HG03439 (cell line): ENCODE data around the gene NDST1.
"Not testable (repeated sequence)": the region's sequence is repeated elsewhere in the genome, so short reads cannot be mapped to it uniquely, and the experiment has no call there.

ENCODE experiments used
- ATAC-seq: cut with Tn5 transposase; IDR thresholded peaks from one replicate; pipeline ENCODE4 v1.9.1; 2021; ENCODE audit warnings: mild to moderate bottlenecking, moderate library complexity; ENCODE audit not compliant: unreplicated experiment

The NDST1 gene

DNA sequence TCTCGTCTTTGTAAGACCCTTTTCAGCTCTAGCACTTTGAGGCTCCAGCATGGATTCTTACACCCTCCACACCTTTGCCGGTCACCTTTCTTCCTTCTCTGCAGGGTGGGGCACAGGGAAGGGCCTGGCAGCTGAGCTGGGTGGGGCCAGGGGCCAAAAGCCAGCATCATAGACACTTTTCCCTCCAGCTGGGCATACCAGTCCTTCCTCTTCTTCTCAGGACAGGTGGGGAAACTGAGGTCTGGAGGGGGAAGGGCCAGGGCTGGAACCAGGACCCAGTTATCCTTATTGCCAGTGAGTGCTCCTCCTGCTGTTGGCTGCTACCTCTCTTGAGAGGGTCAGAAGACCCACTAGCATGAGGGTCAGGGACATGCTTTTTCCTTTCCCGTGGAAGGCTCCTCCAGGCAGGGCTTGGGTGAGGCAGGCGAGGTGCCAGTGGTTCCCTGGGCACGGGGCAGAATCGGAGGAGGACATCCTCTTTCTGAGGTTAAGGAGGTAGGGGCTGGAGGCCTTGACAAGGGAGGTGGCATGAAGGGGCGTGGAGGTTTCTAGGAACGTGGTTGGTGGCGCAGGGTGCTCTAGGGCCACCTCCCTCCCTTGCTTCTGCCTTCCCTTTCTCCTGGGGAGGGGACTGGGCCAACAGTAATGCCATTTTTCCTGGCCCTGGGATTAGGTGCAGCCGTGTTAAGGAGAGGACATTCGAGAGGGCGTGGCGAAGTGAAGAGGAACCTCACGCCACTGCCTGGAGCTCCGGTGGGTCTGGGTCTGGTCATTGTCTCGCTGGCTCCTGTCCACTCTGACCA, at the start of gene NDST1:
Gene NDST1, plus strand, starts transcription at position 658 of the 803 bp plus-strand sequence. CDS start 13,124 bp downstream, outside the sequence.
- no peak for ATAC-seq

DNA sequence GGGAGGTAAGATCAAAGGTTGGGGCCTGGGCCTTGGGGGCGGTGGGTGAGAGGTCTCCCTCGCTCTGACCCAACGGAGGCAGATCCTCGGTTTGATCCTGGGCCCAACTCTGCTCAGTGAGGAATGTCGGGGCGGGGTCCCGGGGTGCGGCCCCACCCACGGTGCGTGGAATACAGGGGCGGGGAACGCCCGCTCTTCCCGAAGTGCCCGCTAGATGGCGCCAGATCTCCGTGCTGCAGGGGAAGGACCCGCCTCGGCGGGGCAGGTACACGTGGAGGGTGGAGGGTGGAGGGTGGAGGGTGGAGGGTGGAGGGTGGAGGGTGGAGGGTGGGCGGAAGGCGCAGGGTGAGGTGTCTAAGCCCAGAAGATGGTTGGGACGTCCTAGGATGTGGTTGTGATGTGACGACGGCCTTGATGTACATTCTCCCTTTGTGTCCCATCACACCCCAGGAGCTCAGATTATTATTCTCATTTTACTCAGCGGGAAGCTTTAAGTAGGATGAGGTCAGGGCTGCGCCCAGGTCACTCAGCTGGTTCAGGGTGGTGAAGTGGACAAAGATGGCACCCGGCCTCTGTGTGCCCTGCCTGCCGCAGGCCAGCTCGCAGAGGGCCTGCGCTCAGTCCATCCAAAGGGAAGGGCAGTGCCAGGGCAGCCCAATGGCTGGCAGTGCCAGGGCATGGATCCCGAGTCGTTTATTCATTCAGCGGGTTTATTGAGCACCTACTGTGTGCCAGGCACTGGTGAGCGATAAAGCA, 49.0 kb upstream of the NDST1 start:
- ATAC-seq: peak; percentile 64

DNA sequence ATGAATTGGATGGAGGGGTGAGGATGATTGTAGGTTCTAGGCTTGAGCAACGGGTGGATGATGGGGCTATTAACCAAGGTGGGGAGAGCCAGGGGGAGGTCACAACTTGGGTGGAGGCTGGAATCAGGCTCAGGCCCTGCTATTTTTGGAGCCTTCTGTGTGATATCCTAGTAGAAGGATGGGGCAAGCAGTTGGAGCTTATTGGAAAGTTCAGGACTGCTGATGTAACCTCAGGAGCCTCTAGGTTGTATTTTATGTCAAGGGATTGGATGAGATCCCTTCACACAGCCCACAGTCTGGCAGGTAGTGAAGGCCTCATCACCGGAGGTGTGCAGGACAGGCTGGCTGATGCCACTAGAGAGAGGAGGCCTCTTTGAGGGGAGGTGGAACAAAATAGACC, 47.1 kb upstream of the NDST1 start:
- ATAC-seq: no peak

DNA sequence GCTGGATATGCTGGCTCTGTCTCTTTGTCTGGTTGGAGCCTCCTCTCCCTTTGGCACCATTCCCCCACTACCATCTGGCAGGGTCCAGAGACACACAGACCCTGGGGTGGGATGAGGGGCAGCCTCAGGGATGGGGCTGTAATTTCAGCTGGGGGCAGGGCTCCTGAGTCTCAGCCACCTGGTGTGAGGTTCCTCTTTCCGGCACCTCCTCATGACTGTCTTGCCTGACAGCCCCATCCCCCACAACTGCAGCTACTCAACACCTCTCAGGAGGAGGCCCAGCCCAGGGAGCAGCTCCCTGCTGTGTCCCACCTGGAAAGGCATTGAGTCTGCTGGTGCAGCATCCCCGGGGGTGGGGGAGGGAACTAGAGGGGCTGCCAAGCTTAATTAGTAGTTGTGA, 46.7 kb upstream of the NDST1 start:
- ATAC-seq: peak; percentile 65

DNA sequence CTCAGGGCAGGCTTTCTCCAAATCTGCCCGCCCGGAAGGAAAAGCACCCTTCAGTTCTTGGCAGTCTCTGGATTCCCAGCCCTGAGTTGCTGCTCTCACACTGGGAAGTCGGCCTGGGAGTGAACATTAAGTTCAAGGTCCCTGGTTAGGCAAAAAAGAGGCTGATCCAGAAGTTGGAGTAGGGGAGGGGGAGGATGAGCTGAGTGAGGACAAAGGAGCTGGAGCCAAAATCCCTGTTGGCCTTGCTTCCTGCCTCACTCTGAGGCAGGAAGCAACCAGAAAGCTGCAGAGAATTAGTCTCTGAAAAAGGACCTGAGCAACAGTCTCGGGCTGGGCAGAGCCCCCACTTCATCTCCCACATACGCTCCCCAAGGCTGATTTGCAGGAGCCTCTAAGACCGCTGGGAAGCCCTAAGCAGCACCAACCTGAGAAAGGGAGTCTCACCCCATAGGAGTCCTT, 43.3 kb upstream of the NDST1 start:
- ATAC-seq: no peak

DNA sequence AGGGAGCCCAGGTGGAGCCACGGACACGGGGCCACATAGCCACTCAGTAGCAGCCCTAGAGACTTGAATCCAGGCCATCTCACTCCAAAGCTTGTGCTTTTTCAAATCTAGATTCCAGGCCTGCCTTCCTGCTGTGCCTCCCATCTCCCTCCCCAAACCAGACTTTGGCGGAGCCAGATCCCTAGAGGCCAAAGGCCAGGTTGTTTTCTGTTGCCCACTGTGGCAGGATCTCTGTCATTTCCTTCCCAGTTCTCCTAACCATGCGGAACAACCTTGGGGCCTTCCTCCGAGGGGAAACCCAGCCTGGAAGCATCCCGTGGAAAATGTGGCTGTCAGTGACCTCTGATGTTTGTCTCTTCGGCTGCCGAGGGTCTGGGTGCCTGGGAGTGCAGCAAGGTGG, 42.0 kb upstream of the NDST1 start:
- no peak for ATAC-seq

DNA sequence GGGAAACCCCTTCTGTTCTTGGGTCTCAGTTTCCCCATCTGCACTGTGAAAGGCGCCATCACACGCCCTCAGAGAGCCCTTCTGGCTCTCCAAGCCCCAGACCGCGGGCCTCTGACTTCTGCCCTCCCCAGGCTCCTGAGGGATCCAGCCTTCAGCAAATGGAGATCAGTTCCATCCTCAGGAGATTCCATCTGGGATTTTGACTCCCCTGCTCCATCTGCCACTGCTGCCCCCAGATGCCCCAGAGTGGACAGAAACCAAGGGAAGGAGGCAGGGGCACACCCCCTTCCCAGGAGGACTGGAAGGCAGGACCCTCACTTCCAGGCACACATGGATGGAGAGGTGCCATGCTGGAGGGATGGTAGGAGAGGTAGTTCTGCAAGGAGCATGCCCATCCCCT, 39.7 kb upstream of the NDST1 start:
- ATAC-seq: no peak

DNA sequence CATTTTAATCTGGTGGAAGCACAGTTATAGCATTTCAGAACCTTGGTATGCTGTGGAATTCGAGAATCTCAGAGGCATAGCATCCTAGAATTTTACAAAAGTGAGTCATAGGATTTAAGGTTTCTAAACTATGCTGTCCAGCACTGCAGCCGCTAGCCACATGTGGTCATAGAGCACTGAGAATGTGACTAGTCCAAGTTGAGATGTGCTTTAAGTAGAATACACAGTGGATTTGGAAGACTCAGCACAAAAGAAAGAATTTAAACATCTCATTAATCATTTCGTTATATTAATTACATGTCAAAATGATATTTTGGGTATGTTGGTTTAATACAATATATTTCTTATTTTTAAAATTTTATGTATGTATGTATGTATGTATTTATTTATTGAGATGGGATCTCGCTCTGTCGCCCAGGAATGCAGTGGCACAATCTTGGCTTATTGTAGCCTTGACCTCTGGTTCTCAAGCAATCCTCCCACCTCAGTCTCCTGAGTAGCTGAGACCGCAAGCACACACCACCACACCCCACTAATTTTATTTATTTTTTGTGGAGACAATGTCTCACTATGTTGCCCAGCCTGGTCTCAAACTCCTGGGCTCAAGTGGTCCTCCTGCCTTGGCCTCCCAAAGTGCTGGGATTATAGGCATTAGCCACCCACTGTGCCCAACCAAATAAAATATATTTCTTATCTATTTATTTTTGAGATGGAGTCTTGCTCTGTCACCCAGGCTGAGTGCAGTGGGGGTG, 38.0 kb upstream of the NDST1 start:
- no peak for ATAC-seq

DNA sequence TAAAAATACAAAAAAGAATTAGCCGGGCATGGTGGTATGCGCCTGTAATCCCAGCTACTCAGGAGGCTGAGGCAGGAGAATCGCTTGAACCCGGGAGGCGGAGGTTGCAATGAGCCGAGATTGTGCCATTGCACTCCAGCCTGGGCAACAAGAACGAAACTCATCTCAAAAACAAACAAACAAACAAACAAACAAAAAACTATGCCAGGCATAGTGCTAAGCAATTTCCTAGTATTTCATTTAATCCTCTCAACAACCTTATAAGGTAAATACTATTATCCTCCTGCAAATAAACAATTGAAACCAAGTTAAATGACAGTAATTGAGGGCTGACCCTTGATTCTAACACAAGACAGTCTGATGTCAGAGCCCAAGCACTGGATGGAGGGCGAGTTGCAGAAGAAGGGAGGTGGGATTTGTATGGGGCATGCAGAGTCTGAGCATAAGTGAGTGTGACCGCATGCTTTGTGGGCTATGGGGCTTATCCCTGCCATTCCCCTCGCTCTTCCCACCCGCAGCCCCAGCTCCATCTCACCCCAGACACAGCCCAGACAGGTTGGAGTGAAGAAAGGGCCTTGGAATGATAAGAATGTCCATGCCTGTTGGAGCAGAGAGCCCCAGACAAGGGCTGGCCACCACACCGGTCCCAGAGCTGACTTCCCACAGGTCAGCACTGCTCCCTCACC, 34.1 kb upstream of the NDST1 start:
- ATAC-seq: no peak

DNA sequence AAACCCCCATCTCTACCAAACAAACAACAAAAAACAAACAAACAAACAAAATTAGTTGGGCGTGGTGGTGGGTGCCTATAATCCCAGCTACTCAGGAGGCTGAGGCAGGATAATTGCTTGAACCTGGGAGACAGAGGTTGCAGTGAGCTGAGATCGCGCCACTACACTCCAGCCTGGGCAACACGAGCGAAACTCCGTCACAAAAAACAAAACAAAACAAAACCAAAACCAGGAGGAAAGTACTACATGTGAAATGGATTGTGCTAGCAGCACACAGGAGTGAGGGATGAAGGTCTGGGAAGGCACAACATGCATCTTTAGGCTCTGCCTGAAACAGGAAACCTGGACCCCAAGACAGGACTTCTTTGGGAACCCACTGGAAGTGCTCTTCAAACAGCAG, 31.4 kb upstream of the NDST1 start:
- not testable (repeated sequence) for ATAC-seq

DNA sequence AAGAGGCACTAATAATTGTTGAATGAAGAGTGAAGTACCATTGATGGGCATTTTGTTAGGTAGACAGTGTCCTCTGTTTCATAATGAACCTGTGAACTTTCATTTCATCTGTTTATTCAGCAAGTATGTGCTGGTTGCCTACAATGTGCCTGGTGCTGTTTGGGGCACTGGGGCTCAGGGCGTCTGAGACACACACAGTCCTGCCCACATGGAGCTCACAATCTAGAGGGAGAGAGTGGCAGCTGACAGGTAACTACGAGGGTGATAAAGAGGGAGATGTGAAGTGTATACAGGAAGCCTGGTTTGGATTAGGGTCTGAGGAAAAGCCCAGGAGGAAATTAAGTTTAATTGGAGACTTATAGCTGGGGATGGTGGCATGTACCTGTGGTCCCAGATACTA, 28.5 kb upstream of the NDST1 start:
- ATAC-seq: no peak

DNA sequence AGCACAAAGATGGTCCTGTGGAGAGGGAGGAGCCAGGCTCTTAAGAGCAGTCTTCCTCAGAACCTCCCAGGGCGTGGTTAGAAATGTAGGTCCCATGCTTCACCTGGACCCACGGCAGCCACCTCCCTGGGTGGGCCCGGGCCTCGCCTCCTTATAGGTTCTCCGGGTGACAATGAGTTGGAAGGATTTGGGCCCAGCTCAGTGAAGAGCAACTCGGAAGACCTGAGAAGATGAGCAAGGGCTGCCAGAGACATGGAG, 26.3 kb upstream of the NDST1 start:
- ATAC-seq: no peak

DNA sequence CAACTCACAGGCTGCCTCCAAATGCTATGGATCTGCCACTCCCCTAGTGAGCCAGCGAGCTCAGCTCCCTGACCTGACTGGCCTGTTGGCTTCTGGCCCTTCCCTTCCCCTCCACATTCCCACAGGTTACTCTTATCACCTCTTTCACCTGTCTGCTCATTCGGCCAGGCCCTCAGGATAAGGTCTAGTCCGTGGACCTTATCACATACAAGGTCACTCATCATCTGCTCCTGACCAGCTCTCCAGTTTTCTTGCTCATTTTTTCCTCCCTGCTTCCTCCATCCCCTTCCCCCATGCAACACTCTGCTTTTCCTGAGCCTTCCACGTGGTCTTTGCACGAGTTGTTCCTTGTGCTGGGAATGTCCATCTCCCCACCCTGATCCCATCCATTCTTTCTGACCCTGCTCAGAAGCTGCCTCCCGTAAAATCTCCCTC, 25.9 kb upstream of the NDST1 start:
- ATAC-seq: no peak

DNA sequence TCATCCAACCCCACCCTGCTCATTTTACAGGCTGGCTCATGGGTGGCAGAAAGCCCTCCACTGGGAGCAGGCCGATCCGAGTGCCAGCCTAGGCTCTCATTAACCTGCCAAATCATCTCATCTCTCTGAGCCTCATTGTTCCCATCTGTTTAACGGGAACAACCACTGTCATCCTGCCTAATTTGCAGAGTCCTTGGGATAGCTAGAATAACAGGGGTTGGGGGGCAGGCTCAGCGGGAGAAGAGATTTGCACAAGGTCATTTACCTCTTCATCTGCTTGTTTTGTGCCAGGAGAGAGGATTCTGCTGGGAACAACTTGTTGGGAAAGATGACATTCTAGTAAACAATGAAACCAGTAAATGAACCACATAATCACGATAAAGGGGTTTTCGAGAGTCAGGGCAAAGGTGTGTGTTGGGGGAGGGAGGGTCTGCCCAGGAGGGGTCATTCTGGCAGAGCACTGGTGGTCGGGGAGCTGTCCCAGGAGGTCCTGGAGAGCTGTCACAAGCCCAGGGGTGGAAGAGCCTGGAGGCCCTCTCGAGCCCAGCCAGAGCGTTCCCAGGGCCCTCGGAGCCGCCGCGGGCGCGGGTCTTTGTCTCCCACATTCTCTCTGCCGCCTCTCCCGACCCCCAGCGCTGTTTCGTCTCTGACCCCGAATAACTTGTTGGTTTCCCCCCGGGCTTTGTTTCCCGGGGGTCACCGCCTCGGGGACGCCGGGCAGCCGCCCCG, 22.8 kb upstream of the NDST1 start:
- ATAC-seq: no peak

DNA sequence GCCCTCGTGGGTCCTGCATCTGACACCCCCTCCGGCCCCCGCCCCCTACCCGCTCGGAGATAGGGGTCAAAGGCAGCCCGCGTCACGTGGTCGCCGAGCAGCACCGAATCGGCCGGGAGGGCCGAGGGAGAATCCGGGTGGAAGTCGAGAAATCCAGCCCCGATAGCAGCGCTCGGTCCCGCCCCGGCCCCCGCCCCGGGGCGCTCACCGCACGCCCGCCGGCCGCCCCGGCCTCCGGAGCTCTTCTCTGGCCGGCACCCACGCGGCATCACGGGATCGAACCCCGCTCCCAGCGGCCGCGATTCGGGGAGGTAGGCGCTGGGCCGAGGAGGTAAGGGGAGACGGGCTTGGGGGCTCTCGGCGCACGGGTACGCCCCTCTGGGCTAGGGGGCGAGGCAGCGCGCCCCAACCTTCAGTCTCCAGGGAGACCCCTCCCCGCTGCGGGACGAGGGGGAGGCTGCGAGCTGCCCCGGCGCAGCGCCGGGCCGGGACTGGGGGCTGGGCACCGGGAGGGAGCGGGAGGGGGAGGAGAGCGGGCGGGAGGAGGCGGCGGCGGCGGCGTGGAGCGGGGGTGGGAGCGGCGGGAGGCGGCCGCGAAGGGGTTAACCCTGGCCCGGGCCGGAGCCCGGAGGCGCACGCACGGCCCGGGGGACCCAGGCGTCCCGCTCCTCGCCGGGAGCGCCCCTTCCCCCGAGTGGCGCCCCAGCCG, 22.1 kb upstream of the NDST1 start:
- peak; percentile 5 for ATAC-seq

DNA sequence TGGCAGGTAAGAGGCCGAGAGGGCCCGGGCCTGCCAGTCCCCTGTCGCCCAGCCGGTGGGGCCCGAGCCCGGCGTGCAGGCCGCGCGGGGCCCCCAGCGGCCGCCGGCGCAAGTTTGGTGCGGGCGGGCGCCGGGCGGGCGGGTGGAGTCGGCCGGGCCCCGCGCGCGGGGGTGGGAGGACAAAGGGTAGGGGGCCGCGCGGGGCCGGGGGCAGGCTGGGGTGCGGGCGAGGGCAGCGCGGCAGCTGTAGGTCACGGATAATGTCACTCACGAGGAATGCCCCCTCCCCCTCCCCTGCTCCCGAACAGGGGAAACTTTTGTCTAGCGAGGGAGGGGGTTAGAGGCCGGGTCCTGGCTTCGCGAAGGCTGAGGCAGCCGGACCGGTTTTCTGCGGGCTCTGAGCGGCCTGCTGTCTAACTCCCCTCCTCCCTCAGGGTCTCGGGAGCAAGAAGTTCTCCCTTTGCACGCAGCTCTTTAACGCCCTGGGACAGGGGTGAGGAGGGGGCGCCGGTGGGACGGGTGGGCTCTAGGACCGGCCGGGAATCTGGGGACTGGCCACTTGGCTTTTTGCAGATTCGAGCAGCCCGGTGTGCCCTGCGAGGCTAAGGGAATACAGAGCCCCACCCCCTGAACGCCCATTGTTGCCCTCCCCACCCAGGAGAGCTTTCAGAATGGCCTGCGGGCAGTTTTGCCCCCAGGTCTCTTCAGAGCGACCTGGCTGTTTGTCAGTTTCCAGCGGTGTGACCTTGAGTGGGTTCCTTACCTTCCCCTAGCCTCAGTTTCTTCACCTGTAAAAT, 21.3 kb upstream of the NDST1 start:
- peak; percentile 28 for ATAC-seq

DNA sequence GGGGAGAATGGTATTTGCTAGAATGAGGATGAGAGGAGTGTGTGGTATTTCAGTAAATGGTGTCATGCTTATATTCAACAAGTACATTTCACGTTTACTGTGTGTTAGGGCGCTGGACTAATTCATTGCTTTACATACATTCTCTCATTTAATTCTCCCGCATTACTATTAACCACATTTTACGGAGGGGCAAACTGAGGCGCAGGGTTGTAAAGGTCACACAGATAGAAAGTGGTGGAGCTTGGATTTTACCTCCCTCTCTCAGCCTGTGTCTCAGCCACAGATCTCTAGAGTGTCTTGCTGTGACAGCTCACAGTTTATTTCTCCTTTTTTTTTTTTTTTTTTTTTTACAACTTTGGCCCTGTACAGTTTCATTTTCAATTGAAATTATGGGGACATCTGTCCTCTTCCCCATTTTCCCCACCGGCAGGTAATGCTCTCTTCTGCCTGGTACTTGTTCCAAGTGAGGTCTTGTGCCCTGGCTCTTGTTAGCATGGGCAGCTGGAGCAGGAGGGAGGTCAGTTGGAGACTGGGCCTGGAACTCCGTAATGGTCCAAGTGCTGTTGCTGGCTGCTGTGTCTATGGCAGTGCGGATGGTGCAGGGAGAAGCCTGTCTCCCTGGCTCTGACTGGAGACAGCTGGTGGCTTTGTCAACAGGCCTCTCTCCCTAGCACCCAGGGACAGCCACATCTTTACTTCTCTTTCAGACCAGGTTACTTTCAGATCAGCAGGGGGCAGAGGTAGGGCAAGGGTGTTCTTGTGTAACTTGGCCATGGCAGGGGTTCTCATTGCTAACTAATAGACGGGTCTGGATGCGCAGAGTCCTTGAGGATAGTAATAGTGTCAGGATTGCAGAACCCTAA, 20.5 kb upstream of the NDST1 start:
- ATAC-seq: no peak
